Chondrocyte (in vitro differentiated cells): ENCODE measurements around the gene GRIK3. TPM values are rescaled to one million over a fixed set of nuclear protein-coding genes. Genes with fewer than 3 reads are reported as not detected.

Experiments used
- DNase-seq: peaks from one replicate; pipeline ENCODE4 v3.0.0; 2021; ENCODE audit warnings: mixed read lengths, low spot score
- H3K27ac Mint-ChIP-seq: one replicate; pipeline ENCODE4 v1.8.0; 2021; ENCODE audit warnings: mild to moderate bottlenecking, moderate library complexity, mixed read lengths; ENCODE audit not compliant: unreplicated experiment
- H3K27me3 Mint-ChIP-seq: 2 replicates; pipeline ENCODE4 v1.8.0; 2021; ENCODE audit warnings: low read depth, mixed read lengths
- H3K36me3 Mint-ChIP-seq: 2 replicates; pipeline ENCODE4 v1.8.0; 2021; ENCODE audit warnings: low read depth, mixed read lengths
- H3K4me1 Mint-ChIP-seq: 2 replicates; pipeline ENCODE4 v1.8.0; 2021; ENCODE audit warnings: low read depth, mild to moderate bottlenecking, mixed read lengths
- H3K4me3 Mint-ChIP-seq: one replicate; pipeline ENCODE4 v1.8.0; 2021; ENCODE audit warnings: mild to moderate bottlenecking, moderate library complexity, mixed read lengths; ENCODE audit not compliant: unreplicated experiment
- H3K9me3 Mint-ChIP-seq: 2 replicates; pipeline ENCODE4 v1.8.0; 2021; ENCODE audit warnings: low read depth, mixed read lengths
- total RNA-seq: library from RNA; stranded (reverse); gene quantifications from 3 replicates; pipeline ENCODE4 v1.2.1, GENCODE V29; 2021
- TF ChIP-seq, protein P1 (sequence below): fragments of 200-600 bp; sonication (generic); IDR thresholded peaks from 2 replicates; pipeline ENCODE4 v1.5.0; 2021; ENCODE audit warnings: antibody characterized with exemption, mild to moderate bottlenecking, moderate library complexity

GRIK3 gene
- total RNA-seq, 1 donor from 2014 or later: not detected

DNA sequence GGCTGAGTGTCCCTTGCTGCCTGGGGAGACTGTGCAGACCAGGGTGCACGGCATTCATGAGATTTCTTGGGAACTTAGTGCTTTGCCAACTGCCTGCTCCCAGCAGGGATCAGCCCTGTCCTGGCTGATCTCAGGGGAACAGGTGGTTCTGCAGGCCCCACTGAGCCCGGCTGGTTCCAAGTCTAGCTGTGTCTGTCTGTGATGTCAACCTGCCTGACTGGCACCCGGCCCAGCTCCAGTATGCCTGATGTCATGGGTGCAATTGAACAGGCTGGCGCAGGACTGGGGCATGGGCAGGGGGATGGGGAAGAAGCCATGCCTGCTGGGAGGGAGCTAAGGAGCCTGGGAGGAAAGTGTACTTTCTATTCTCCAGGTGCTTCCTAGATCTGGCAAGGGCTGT is 227.1 kb downstream of the GRIK3 start:
- Mint-ChIP-seq H3K9me3 (no peaks in the 10 kb centered on the region), H3K36me3 (no peaks in the 10 kb centered on the region), H3K4me3 (no peak overlapping the region), H3K27ac (no peak overlapping the region), H3K27me3 (peaks cover 8% of the 10 kb centered on the region), H3K4me1 (no peaks in the 10 kb centered on the region)
- TF ChIP-seq, protein P1, sequence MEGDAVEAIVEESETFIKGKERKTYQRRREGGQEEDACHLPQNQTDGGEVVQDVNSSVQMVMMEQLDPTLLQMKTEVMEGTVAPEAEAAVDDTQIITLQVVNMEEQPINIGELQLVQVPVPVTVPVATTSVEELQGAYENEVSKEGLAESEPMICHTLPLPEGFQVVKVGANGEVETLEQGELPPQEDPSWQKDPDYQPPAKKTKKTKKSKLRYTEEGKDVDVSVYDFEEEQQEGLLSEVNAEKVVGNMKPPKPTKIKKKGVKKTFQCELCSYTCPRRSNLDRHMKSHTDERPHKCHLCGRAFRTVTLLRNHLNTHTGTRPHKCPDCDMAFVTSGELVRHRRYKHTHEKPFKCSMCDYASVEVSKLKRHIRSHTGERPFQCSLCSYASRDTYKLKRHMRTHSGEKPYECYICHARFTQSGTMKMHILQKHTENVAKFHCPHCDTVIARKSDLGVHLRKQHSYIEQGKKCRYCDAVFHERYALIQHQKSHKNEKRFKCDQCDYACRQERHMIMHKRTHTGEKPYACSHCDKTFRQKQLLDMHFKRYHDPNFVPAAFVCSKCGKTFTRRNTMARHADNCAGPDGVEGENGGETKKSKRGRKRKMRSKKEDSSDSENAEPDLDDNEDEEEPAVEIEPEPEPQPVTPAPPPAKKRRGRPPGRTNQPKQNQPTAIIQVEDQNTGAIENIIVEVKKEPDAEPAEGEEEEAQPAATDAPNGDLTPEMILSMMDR: no peak
- DNase-seq: peak; percentile 69

DNA sequence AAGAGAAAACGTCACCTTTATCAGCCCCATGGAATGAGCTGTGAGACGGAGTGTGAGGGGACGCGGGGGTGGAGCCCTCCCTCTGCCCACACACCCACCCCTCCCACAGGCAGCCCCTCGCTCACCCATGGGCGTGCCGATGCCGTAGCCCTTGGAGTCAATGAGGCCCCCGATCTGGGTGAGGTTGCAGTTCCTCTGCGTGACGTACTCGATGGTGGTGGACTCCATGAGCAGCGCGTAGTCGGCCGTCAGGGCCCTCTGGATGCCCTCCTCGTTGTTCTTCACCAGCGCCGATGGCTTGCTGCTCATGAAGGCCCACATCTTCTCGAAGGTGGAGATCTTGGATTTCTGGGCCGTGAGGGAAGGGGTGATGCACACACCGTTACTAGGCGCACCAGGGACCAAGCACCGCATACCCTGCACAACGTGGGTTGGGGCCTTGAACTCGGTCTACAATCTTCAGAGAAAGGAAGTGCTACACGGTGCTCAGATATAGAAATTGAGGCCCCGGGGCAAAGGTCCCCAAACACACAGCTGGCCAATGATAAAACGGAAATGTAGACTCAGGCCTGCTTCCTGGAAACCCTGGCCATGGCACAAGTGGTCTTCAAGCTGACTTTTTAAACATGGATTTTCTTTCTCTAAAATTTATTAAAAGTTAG is 228.2 kb downstream of the GRIK3 start:
- Mint-ChIP-seq H3K4me3 (no peak overlapping the region), H3K36me3 (no peaks in the 10 kb centered on the region), H3K9me3 (no peaks in the 10 kb centered on the region), H3K27me3 (peaks cover 8% of the 10 kb centered on the region), H3K4me1 (no peaks in the 10 kb centered on the region), H3K27ac (no peak overlapping the region)
- TF ChIP-seq, protein P1: no peak
- DNase-seq: peak; percentile 88

DNA sequence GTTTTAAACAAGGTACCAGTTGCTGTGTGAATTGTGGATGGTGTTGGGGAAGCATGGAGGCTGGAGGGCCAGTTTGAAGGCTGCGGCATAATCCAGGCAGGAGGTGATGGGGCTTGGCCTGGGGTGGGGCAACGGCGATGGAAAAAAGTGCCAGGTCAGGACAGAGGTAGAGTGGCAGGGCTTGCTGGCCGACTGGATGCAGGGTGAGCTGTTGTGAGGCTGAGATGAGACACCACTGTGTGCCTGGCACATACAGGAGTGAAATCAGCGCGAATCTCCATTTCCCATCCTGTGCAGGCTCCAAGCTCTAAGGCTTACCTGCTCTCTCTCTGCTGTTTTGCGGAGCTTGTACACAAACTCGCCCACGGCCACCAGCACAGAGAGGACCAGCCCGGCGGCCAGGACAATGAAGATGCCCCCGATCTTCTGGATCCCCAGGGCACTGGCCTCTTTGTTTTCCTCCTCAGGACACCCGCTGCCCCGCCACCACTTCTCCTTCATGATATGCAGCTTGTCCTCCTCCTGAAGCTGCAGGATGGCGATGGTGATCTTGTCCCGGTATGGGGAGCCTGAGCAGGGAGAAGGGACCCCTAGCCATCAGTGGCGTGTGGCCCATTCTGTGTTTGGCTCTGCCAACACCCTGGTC is 229.5 kb downstream of the GRIK3 start:
- Mint-ChIP-seq H3K27ac (no peak overlapping the region), H3K4me1 (no peaks in the 10 kb centered on the region), H3K4me3 (no peak overlapping the region), H3K9me3 (no peaks in the 10 kb centered on the region), H3K27me3 (peaks cover 8% of the 10 kb centered on the region), H3K36me3 (no peaks in the 10 kb centered on the region)
- DNase-seq: peak; percentile 58
- TF ChIP-seq, protein P1: no peak

DNA sequence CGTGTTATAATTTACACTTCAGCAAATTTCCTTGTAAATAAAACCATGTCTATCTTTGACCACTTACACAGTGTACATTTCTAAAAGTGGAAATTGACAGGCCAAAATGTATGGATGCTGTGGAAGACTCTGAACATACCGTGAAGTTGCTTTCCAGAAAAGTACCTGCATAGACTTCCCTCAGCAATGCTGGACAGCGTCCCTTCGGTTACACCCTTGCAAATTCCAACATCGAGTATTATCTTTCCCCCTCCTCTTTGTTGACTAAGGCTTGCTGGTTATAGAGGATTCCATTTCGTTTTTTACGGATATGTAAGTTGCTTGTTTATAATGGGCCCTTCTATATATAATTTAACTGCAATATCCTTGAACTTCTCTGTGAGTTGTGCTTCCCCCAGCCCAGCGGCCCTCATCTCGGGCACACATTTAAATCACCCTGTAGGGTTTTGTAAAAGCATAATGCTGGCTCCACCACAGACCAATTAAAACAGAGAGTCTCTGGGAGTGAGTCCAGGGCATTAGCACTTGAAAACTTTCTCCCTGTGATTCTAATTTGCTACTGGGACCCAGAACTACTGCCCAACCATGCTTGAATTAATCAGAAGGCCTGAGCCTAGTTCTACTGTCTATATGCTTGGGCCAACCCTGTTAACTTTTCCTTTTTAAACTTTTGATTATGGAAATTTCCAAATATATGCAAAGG is 230.3 kb downstream of the GRIK3 start:
- TF ChIP-seq, protein P1: no peak
- Mint-ChIP-seq H3K4me1 (no peaks in the 10 kb centered on the region), H3K27ac (no peak overlapping the region), H3K36me3 (no peaks in the 10 kb centered on the region), H3K9me3 (no peaks in the 10 kb centered on the region), H3K4me3 (no peak overlapping the region), H3K27me3 (peaks cover 8% of the 10 kb centered on the region)
- peak; percentile 7 for DNase-seq

DNA sequence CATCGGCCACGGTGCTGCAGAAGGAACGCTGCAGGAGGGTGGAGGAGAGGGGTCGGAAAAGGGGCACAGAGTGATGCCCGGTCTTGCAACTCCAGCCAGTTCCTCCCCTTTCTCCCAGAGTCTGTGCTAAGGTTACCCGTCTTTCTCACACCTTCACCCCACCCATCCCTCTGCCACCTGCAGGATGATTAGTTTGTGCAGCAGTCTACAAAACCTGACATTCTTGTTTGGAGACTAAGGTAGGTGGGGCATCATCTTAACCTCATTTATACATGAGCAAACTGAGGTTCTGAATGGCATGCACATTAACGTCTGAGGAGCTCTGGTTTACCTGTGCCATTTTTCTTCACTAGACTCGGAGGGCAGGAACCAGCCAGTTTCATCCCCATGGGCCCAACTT is 232.3 kb downstream of the GRIK3 start:
- no peak for DNase-seq
- TF ChIP-seq, protein P1: no peak
- H3K27ac Mint-ChIP-seq: no peak overlapping the region
- H3K4me3 Mint-ChIP-seq: no peak overlapping the region
- H3K27me3 Mint-ChIP-seq: no peaks in the 10 kb centered on the region
- H3K36me3 Mint-ChIP-seq: no peaks in the 10 kb centered on the region
- H3K9me3 Mint-ChIP-seq: no peaks in the 10 kb centered on the region
- H3K4me1 Mint-ChIP-seq: no peaks in the 10 kb centered on the region
